ENCODE measurements around the gene MSANTD7.

DNA sequence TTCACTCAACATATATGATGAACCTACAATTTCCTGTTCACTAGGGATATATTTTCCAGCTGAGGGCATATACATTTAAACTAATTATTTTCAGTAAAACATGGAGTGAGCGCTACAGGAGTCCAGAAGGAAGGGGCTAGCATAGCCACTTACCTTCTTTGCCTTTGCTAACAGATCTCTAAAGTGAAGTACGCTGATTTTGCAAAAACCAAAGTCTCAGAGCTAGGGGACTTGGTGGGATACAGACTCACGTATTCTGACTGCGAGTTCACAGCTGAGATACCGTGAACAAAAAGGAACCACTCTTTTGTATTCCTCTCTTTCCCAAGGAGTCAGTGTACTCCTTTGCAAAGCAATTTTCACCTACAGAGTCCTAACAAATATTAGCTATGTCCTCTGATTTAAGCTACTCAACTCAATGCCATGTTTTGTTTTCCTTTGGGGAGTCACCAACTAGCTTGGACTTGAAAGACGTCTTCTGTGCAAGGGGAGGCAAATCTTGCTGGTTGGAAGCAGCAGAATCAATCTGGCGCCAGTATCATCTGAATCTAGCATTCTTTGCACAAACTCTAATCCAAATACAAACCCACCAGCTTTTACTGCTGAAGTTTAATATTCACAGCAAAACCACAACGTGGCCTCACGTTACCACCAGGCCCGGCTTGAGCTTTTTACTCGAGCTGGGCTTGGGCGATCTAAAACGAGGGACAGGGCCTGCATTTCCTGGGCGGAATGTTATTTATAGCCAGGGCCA, 926 bp upstream of the MSANTD7 start:
- TF ChIP-seq, protein P1, sequence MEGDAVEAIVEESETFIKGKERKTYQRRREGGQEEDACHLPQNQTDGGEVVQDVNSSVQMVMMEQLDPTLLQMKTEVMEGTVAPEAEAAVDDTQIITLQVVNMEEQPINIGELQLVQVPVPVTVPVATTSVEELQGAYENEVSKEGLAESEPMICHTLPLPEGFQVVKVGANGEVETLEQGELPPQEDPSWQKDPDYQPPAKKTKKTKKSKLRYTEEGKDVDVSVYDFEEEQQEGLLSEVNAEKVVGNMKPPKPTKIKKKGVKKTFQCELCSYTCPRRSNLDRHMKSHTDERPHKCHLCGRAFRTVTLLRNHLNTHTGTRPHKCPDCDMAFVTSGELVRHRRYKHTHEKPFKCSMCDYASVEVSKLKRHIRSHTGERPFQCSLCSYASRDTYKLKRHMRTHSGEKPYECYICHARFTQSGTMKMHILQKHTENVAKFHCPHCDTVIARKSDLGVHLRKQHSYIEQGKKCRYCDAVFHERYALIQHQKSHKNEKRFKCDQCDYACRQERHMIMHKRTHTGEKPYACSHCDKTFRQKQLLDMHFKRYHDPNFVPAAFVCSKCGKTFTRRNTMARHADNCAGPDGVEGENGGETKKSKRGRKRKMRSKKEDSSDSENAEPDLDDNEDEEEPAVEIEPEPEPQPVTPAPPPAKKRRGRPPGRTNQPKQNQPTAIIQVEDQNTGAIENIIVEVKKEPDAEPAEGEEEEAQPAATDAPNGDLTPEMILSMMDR (IDR thresholded peaks at IDR 0.05) = no peak
- no peak for TF ChIP-seq POLR2A (IDR thresholded peaks at IDR 0.05)

Data from body of pancreas (tissue), 4 donors.